Measurements from ENCODE around the gene VRK3. TPM values are rescaled to one million over a fixed set of nuclear protein-coding genes. Genes with fewer than 3 reads are reported as not detected.

Gene VRK3
- total and polyA plus RNA-seq, 2 donors (not counting 3 experiments of a cell fraction or from before 2014, with no cell fraction given), result 20.4 to 36.0 TPM

- no peaks in the 10 kb centered on the region for H3K36me3 ChIP-seq (ENCODE audit: control insufficient read depth in 2 of 2, extremely low read depth in 1 of 2, insufficient read depth in 2 of 2, low read length in 2 of 2)
- no peak overlapping the region for H2AFZ ChIP-seq (ENCODE audit: low read depth, low read length)
- DNase-seq (ENCODE audit: low read depth, low spot score) (no peak), FAIRE-seq (no peak)
- H3K4me2 ChIP-seq (ENCODE audit: insufficient read depth, low read length), result no peak overlapping the region
- no peaks in the 10 kb centered on the region for H3K9me3 ChIP-seq (replicated peaks; ENCODE audit: control insufficient read depth, insufficient read depth, low read length)
- no peak overlapping the region for H3K27ac ChIP-seq (ENCODE audit: insufficient read depth, low read depth, low read length)
- H3K79me2 ChIP-seq (ENCODE audit: control insufficient read depth, insufficient read depth, low read length), result no peaks in the 10 kb centered on the region
- intact Hi-C loops (cut with micrococcal nuclease) (no loop called here), dilution Hi-C loops (cut with MboI; ENCODE audit: extremely low pct_ligation_motif_present, low sequenced_read_pairs) (no loop called here)
- no TSS peak for BruUV-seq (replicated peaks)
- no peak for TF ChIP-seq POLR2AphosphoS5 (IDR thresholded peaks at IDR 0.05; ENCODE audit: insufficient read depth, low read depth, low read length)
- TF ChIP-seq EZH2 (IDR thresholded peaks at IDR 0.05; ENCODE audit: borderline replicate concordance, low read depth, low read length, severe bottlenecking), result no peak
- no peak for TF ChIP-seq JUN (IDR thresholded peaks at IDR 0.05; ENCODE audit: borderline replicate concordance, insufficient read depth, insufficient read length, low read depth)
- no peak for TF ChIP-seq POLR2A (IDR thresholded peaks at IDR 0.05; ENCODE audit: low read depth, low read length)
- TF ChIP-seq MYC (IDR thresholded peaks at IDR 0.05; ENCODE audit: low read depth, low read length), result no peak
- no peak for TF ChIP-seq MAX (IDR thresholded peaks at IDR 0.05; ENCODE audit: insufficient read depth, insufficient read length)
- no peak for TF ChIP-seq GATA2 (IDR thresholded peaks at IDR 0.05; ENCODE audit: insufficient read depth, insufficient read length, low read depth, low read length)
- TF ChIP-seq FOS (IDR thresholded peaks at IDR 0.05; ENCODE audit: borderline replicate concordance, insufficient read depth, low read length), result no peak
- no peak for TF ChIP-seq CTCF (IDR thresholded peaks at IDR 0.05; ENCODE audit: extremely low read depth in 1 of 2, insufficient read depth in 1 of 2, low read depth in 1 of 2, low read length in 2 of 2)
- H3K27me3 ChIP-seq (ENCODE audit: control insufficient read depth in 2 of 2, insufficient read depth in 2 of 2, low read length in 2 of 2), result no peaks in the 10 kb centered on the region
- H3K9me1 ChIP-seq (replicated peaks; ENCODE audit: control insufficient read depth, extremely low read depth, insufficient read depth, low read length), result no peaks in the 10 kb centered on the region
- H4K20me1 ChIP-seq (replicated peaks; ENCODE audit: control insufficient read depth, extremely low read depth, insufficient read depth, low read length), result no peaks in the 10 kb centered on the region
- no peak overlapping the region for H3K4me3 ChIP-seq (replicated peaks in 1 of 3; ENCODE audit: insufficient read depth in 1 of 3, low read depth in 1 of 3, low read length in 3 of 3)
- no peaks in the 10 kb centered on the region for H3K4me1 ChIP-seq (ENCODE audit: control insufficient read depth, extremely low read depth, insufficient read depth, low read length)
- H3K9ac ChIP-seq (replicated peaks; ENCODE audit: extremely low read depth, insufficient read depth, low read length), result no peak overlapping the region
- ChIA-PET POLR2A (no interaction called here), CTCF (no interaction called here)
Observed at GRCh38 chr19:50053119-50053518, 27.9 kb upstream of the VRK3 start.

All from endothelial cell of umbilical vein (primary cell).